HG03432 (cell line): ENCODE data around the gene ADNP.
"Not testable (repeated sequence)": the region's sequence is repeated elsewhere in the genome, so short reads cannot be mapped to it uniquely, and the experiment has no call there.

Experiments used
- ATAC-seq: cut with Tn5 transposase; IDR thresholded peaks from one replicate; pipeline ENCODE4 v1.9.1; 2021; ENCODE audit warnings: mild to moderate bottlenecking, moderate library complexity; ENCODE audit not compliant: unreplicated experiment

The ADNP gene

DNA sequence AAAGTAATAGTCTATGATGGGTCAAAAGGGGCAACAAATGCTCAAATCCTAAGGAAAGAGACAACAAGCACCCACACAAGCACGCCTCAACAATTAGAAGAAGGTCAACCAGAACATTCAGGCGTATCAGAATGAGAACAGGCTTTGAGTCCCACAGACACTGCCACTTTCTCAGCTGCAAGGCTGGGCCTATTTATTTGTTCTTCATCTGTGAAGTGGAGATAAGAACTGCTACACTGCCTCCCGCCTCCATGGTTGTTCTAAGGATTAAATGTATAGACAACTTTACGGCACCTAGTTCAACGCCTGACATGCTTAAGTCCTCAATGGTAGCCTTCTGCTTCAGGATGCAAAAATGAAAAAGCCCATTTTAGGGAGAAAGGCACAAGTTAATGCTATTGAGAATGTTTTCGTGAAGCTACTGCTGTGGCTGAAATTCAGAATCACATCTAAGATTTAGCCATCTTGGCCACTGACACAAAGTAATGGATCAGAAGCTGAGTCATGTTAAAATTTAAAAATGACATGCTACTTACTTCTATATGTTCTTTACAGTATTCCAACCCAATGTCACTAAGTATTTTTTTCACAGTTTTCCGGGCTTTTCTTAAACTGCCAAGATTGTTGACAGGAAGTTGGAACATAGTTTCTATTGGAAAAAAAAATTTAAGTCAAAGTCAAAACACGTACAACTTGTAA, 27.7 kb downstream of the ADNP start:
- no peak for ATAC-seq

DNA sequence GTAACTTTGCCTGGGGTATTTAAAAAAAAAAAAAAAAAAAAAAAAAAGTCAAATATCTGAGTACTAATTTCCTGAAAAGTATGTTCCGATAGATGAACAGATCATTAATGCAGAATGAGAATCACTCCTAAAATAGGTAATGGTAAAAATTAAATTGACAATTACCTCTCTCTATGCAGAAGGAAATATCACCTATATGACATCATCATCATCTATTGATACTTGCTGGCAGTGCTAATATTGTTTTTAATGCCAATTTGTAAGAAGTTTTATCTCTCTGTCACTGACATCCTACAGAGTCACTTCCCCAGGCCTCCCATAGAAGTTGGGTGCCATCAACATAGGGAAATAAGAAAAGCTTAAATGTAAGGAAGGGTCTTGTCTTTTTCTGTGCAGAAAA, 29.9 kb downstream of the ADNP start:
- no peak for ATAC-seq

- no peak for ATAC-seq
These were observed 31.0 kb downstream of the ADNP start for GRCh38 chr20:50900261-50900660.

DNA sequence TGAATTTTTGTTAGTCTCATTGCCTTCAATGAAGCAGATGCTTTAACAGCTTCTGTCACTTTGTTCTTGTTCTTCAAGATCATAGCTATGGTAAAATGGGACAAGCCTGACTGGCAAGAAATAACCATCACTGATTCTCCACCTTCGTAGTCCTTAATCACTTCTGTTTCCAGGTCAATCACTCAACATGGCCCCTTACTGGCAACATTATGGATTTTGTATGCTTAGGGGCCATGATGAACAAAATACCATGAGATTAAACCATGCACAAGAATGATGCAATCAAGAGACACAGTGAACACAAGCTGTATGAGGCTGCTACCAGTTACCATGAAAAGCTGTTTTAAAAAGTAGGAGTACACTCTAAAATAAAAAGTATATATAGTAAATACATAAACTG, 32.8 kb downstream of the ADNP start:
- ATAC-seq: no peak

DNA sequence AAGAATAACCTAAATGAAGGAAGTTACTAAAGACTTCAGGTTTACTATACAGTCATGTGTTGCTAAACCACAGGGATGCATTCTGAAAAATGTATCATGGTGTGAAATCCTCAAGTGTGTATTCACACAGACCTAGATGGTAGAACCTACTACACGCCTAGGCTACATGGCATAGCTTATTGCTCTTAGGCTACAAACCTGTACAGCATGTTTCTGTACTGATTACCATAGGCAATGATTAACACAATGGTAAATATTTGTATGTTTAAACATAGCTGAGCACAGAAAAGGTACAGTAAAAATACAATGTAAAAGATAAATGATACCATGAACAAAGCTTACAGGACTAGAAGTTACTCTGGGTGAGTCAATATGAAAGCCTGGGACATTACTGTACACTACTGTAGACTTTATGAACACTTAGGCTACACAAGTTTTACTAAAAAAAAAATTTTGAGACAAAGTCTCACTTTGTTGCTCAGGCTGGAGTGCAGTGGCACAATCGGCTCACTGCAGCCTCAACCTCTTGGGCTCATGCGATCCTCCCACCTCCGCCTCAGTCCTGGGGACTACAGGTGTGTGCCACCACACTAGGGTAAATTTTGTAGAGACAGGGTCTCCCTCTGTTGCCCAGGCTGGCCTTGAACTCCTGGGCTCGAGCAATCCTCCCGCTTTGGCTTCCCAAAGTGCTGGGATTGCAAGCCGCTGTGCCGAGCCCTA, 36.0 kb downstream of the ADNP start:
- ATAC-seq: no peak

DNA sequence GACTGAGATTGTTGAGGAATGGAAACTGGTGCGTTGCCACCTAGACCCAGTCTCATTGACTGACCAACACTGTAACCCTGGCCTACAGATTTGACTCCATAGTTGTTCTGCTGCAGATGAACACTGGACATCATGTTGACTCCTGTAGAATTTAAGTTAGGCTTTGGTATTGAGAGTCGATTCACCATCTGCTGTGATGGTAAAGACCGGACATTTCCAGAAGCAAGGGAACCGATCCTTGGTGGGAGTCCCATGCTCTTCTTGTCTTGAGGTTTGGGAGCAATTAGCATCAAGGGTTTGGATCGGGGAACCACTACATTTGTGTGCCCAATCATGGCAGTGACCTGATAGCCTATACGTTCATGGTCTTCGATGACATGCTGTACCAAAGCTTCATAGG, 37.6 kb downstream of the ADNP start:
- ATAC-seq: no peak

DNA sequence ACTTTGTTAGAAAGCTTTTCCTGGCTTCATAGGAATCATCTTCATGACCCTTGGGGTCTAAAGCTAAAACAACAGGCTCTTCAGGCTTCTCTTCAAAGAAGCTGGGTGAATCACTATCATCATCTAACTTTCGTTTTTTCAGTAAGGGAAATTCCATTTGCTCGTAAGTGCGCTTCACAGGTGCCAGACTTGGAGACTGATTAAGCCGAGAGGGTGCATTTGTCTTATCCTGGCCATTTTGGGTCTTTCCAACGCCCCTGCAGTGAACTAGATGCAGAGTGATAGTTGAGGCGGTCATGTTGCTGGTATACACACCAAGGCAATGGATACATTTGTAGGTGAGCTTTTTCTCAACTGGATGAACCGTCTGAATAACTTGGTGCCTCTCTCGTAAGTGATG, 38.8 kb downstream of the ADNP start:
- ATAC-seq: no peak

- no peak for ATAC-seq
These were observed 40.1 kb downstream of the ADNP start for GRCh38 chr20:50891138-50891537.

GRCh38 chr20:50887576-50887975, 43.7 kb downstream of the ADNP start:
- no peak for ATAC-seq

- no peak for ATAC-seq
These were observed 45.0 kb downstream of the ADNP start for GRCh38 chr20:50886184-50886790.

- ATAC-seq: no peak
These were observed 45.5 kb downstream of the ADNP start for GRCh38 chr20:50885781-50886180.

DNA sequence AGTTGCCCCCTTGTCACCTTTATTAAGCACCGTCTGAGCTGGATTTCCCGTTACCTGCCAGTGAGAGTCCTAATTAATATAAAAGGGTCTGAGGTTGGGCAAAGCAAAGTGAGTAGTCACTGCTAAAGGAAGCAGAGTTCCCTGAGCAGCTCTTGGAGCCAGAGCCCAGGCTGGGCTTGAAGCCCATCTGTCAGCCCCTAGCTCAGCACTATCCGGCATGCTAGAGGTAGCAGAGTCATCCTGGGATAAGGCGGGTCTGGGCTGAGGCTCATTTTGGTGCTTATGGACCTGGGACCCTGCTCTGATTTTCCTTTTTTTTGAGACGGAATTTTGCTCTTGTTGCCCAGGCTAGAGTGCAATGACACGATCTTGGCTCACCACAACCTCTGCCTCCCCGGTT, 46.2 kb downstream of the ADNP start:
- no peak for ATAC-seq

DNA sequence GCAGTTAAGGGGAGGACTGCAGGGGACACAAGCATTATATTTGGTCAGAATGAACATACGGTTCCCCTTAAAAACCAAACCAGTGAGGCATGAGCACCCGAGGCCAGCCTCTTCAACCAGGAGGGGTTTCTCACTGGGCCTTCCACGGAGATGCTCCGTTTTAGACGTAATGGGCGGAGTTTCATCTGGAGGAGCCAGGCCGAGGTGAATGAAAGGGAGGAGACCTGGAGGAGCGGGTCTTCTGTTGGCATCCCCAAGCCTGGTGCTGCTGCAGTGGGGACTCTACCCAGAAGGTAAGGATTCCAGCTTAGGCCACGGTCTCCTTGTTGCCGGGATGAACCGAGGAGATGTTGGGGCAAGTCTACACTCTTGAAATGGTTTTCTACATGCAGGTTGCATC, 47.4 kb downstream of the ADNP start:
- no peak for ATAC-seq

DNA sequence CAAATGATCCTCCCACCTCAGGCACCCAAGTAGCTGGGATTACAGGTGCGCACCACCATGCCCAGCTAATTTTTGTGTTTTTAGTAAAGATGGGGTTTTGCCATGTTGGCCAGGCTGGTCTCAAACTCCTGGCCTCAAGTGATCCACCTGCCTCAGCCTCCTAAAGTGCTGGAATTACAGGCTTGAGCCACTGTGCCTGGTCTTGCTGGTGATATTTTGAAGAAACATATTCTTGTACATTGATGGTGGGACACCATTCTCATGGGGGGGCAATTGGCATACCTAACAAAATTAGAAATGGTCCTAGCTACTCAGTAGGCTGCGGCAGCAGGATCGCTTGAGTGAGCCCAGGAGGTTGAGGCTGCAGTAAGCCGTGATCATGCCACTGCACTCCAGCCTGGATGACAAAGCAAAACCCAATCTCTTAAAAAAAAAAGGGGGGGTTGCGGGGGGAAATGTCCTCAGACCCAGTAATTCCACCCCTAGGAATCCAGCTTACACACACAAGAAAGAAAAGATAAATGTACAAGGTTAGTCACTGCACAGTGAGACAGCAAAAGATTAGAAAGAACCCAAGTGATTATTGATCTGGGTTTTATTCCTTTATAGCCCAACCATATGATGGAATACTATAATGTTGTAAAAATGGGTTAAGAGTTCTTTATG, 49.3 kb downstream of the ADNP start:
- not testable (repeated sequence) for ATAC-seq

GRCh38 chr20:50879649-50880550, 51.3 kb downstream of the ADNP start:
- ATAC-seq: no peak

DNA sequence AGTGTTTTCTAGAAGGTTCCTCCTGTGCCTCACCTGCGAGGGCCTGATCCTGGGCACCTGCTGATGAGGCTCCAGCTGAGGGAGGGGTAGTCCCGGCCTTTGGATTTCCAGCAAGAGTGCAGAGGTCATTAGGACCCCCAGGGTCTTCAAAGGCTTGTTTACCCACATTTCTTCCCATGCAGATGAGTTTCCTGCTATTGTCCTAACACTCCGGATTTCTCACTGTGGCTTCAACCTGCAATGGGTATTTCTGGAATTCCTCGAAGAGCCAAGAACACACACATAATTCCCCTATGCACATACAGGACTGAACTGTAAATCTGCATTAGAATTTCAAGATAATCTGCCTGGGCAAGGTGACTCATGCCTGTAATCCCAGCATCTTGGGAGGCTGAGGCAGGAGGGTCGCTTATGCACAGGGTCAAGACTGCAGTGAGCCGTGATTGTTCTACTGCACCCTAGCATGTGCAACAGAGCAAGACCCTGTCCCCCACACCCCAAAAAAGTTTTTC, 53.9 kb downstream of the ADNP start:
- no peak for ATAC-seq

DNA sequence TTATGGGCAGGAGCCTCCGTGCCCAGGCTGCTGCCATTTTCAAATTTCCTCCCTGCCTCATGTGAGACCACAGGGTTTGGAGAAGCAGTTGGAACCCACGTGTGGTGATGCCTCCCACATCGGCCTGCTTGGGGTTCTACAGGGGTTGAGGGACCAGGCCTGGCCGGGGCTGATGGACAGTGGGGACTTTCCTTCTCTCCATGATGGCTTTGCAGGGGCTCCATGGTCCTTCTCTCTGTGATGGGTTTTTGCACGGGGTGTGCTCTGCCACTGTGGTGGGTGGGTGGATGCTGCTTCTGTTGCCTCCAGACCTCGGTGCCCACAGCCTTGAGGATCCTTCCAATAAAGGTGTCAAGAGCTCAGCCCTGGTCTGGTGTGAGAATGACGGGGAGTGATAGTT, 54.4 kb downstream of the ADNP start:
- ATAC-seq: no peak

DNA sequence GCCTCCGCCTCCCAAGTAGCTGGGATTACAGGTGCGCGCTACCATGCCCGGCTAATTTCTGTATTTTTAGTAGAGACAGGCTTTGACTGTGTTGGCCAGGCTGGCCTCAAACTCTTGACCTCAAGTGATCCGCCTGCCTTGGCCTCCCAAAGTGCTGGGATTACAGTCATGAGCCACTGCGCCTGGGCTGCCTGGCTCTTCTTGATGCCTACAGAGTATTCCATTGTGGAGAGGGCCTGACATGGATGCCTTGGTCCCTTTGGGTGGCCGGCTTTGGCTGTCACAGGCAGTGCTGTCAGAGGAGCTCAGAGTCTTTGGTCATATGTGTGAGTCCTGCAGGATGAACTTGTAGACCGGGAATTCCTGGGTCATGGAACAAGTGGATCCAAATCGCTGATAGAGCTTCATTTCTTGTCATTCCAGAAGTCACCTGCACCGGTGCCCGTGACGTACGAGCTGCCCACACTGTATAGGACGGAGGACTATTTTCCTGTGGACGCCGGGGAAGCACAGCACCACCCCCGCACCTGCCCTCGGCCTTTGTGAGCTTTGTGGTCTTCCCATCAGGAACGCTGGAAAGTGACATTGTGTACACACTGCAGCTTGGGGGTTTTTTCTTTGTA, 55.1 kb downstream of the ADNP start:
- no peak for ATAC-seq

DNA sequence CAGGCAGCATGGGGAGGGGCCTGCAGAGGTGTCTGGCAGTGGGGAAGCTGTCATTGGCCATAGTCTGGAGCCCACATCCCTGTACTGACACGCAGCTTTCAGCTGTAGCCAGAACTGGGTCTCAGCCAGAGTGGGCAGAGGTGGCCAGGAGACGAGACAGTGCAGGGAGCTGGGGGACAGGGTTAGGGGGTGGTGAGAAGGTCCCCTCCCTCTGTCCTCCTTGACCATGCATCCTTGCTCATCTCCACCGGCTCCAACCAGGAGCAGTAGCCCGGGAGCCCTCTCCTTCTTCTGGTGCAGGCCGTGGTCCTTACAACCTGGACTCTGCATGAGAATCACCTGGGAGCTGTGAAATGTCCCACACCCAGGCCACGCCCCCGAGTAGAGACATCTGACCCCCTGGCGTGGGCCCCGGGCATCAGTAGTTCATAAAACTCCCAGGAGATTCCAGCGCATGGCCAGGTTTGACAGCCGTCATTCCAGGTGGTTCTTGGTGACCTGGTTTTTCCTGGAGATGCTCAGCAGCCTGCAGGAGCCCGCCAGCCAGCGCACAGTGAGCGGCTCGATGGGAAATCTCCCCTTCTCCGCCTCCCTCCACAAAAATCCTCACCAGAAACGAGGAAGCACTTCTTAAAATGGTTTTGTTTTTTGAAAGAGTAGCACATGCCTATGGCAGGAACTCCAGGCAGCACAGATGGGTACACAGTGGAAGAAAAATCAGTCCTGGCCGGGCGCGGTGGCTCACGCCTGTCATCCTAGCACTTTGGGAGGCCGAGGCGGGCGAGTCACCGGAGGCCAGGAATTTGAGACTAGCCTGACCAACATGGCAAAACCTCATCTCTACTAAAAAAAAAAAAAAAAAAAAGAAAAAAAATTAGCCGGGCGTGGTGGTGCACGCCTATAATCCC, 56.2 kb downstream of the ADNP start:
- no peak for ATAC-seq
